Measurements from ENCODE around the gene TMEM179. TPM values are rescaled to one million over a fixed set of nuclear protein-coding genes. Genes with fewer than 3 reads are reported as not detected.

Gene TMEM179
- total and polyA plus RNA-seq, 2 experiments from 2014 or later: 2.2 to 4.3 TPM

GRCh38 chr14:104577426-104577825, 27.1 kb downstream of the TMEM179 start:
- H3K4me3 ChIP-seq: no peak overlapping the region
- no peaks in the 10 kb centered on the region for H4K20me1 ChIP-seq (ENCODE audit: insufficient read depth, poor library complexity, severe bottlenecking)
- H3K4me1 ChIP-seq (ENCODE audit: insufficient read depth): peaks cover 63% of the 10 kb centered on the region
- no peaks in the 10 kb centered on the region for H3K36me3 ChIP-seq (replicated peaks; ENCODE audit: insufficient read depth, low read depth)
- H3K27me3 ChIP-seq: no peaks in the 10 kb centered on the region
- no peak overlapping the region for H3K4me2 ChIP-seq
- H3K9me2 ChIP-seq (replicated peaks; ENCODE audit: insufficient read depth): no peaks in the 10 kb centered on the region
- no peaks in the 10 kb centered on the region for H3K9me3 ChIP-seq (ENCODE audit: low read depth)
- no peaks in the 10 kb centered on the region for H3K79me2 ChIP-seq
- H2AFZ ChIP-seq: no peak overlapping the region
- DNase-seq (ENCODE audit: low spot score): peak; percentile 29
- TF ChIP-seq EZH2phosphoT487 (IDR thresholded peaks at IDR 0.05; ENCODE audit: low read depth, severe bottlenecking, unreplicated experiment) (no peak), EZH2 (IDR thresholded peaks at IDR 0.05; ENCODE audit: borderline replicate concordance) (no peak)
- TF ChIP-seq, protein P1, sequence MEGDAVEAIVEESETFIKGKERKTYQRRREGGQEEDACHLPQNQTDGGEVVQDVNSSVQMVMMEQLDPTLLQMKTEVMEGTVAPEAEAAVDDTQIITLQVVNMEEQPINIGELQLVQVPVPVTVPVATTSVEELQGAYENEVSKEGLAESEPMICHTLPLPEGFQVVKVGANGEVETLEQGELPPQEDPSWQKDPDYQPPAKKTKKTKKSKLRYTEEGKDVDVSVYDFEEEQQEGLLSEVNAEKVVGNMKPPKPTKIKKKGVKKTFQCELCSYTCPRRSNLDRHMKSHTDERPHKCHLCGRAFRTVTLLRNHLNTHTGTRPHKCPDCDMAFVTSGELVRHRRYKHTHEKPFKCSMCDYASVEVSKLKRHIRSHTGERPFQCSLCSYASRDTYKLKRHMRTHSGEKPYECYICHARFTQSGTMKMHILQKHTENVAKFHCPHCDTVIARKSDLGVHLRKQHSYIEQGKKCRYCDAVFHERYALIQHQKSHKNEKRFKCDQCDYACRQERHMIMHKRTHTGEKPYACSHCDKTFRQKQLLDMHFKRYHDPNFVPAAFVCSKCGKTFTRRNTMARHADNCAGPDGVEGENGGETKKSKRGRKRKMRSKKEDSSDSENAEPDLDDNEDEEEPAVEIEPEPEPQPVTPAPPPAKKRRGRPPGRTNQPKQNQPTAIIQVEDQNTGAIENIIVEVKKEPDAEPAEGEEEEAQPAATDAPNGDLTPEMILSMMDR (IDR thresholded peaks at IDR 0.05; ENCODE audit: poor library complexity): no peak
- H3K27ac ChIP-seq: peak overlapping the region; percentile 69
- 87% methylated on average over 11 of the region's 12 CpGs for WGBS (ENCODE audit: low lambda C conversion rate, missing lambda C conversion rate)

GRCh38 chr14:104576970-104577332, 27.6 kb downstream of the TMEM179 start:
- peak overlapping the region; percentile 69 for H3K27ac ChIP-seq
- WGBS (ENCODE audit: low lambda C conversion rate, missing lambda C conversion rate): 72% methylated on average over 9 of the region's 9 CpGs
- H3K4me2 ChIP-seq: no peak overlapping the region
- H3K36me3 ChIP-seq (replicated peaks; ENCODE audit: insufficient read depth, low read depth): no peaks in the 10 kb centered on the region
- DNase-seq (ENCODE audit: low spot score): peak; percentile 59
- H3K9me2 ChIP-seq (replicated peaks; ENCODE audit: insufficient read depth): no peaks in the 10 kb centered on the region
- H3K4me1 ChIP-seq (ENCODE audit: insufficient read depth): peaks cover 63% of the 10 kb centered on the region
- no peak overlapping the region for H2AFZ ChIP-seq
- no peaks in the 10 kb centered on the region for H3K27me3 ChIP-seq
- no peaks in the 10 kb centered on the region for H3K79me2 ChIP-seq
- H3K9me3 ChIP-seq (ENCODE audit: low read depth): no peaks in the 10 kb centered on the region
- H4K20me1 ChIP-seq (ENCODE audit: insufficient read depth, poor library complexity, severe bottlenecking): no peaks in the 10 kb centered on the region
- H3K4me3 ChIP-seq: no peak overlapping the region
- TF ChIP-seq EZH2phosphoT487 (IDR thresholded peaks at IDR 0.05; ENCODE audit: low read depth, severe bottlenecking, unreplicated experiment): no peak
- TF ChIP-seq, protein P1 (IDR thresholded peaks at IDR 0.05; ENCODE audit: poor library complexity): no peak
- TF ChIP-seq EZH2 (IDR thresholded peaks at IDR 0.05; ENCODE audit: borderline replicate concordance): no peak

- H3K79me2 ChIP-seq: no peaks in the 10 kb centered on the region
- 59% methylated on average over 16 of the region's 16 CpGs for WGBS (ENCODE audit: low lambda C conversion rate, missing lambda C conversion rate)
- H3K36me3 ChIP-seq (replicated peaks; ENCODE audit: insufficient read depth, low read depth): no peaks in the 10 kb centered on the region
- peak overlapping the region; percentile 69 for H3K27ac ChIP-seq
- peaks cover 63% of the 10 kb centered on the region for H3K4me1 ChIP-seq (ENCODE audit: insufficient read depth)
- H3K4me2 ChIP-seq: no peak overlapping the region
- H4K20me1 ChIP-seq (ENCODE audit: insufficient read depth, poor library complexity, severe bottlenecking): no peaks in the 10 kb centered on the region
- no peak overlapping the region for H2AFZ ChIP-seq
- no peaks in the 10 kb centered on the region for H3K27me3 ChIP-seq
- no peaks in the 10 kb centered on the region for H3K9me3 ChIP-seq (ENCODE audit: low read depth)
- DNase-seq (ENCODE audit: low spot score): peak; percentile 70
- TF ChIP-seq, protein P1 (IDR thresholded peaks at IDR 0.05; ENCODE audit: poor library complexity): no peak
- TF ChIP-seq EZH2phosphoT487 (IDR thresholded peaks at IDR 0.05; ENCODE audit: low read depth, severe bottlenecking, unreplicated experiment): no peak
- no peak for TF ChIP-seq EZH2 (IDR thresholded peaks at IDR 0.05; ENCODE audit: borderline replicate concordance)
- no peaks in the 10 kb centered on the region for H3K9me2 ChIP-seq (replicated peaks; ENCODE audit: insufficient read depth)
- no peak overlapping the region for H3K4me3 ChIP-seq
Observed at GRCh38 chr14:104576232-104576969, 28.2 kb downstream of the TMEM179 start.
